Measurements from ENCODE around the gene SULT4A1.

- TF ChIP-seq ZFP30 (CRISPR knock-in tag; IDR thresholded peaks at IDR 0.05) (no peak), SNAI2 (CRISPR knock-in tag; IDR thresholded peaks at IDR 0.05) (no peak)
Observed at GRCh38 chr22:43885786-43886185, 23.5 kb upstream of the SULT4A1 start.
